Measurements from ENCODE around the gene MACROD2.

MACROD2 gene

GRCh38 chr20:16028923-16029322 lies 2033.6 kb downstream of the MACROD2 start:
- Histone ChIP-seq H3K4me3 (ENCODE audit: low read depth, low read length) (no peak overlapping the region), H3K27ac (no peak overlapping the region), H3K36me3 (ENCODE audit: control insufficient read depth, insufficient read depth, low read length) (no peaks in the 10 kb centered on the region), H3K4me1 (no peaks in the 10 kb centered on the region), H3K4me2 (ENCODE audit: low read length) (no peak overlapping the region), H3K27me3 (ENCODE audit: control insufficient read depth, insufficient read depth, low read length) (no peaks in the 10 kb centered on the region), H3K9me3 (ENCODE audit: control insufficient read depth, low read length) (no peaks in the 10 kb centered on the region), H3K79me2 (no peaks in the 10 kb centered on the region), H3K9ac (no peak overlapping the region), H2AFZ (no peak overlapping the region)
- no peak for TF ChIP-seq CTCF (IDR thresholded peaks at IDR 0.05)

DNA sequence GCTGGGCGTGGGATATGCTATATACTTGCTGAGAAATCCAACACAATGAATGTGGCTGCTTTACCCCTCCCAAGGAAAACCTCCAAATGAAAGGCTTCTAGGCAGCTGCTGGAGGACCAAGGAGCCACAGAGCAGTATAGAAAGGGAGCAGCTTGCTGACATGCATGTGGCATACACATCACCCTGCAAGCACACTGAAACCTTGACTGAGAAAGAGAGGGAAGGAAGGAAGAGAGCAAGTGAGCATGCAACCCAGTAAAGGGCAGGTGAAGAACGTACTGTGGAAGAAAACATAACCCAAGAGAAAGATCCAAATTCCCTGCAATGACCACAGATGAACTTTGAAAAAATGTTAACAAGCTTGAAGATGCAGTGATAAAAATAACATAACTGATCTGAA lies 2034.9 kb downstream of the MACROD2 start:
- TF ChIP-seq CTCF (IDR thresholded peaks at IDR 0.05): no peak
- H2AFZ ChIP-seq: no peak overlapping the region
- no peaks in the 10 kb centered on the region for H3K79me2 ChIP-seq
- no peaks in the 10 kb centered on the region for H3K4me1 ChIP-seq
- H3K9me3 ChIP-seq (ENCODE audit: control insufficient read depth, low read length): no peaks in the 10 kb centered on the region
- no peaks in the 10 kb centered on the region for H3K36me3 ChIP-seq (ENCODE audit: control insufficient read depth, insufficient read depth, low read length)
- H3K27ac ChIP-seq: no peak overlapping the region
- no peak overlapping the region for H3K9ac ChIP-seq
- no peaks in the 10 kb centered on the region for H3K27me3 ChIP-seq (ENCODE audit: control insufficient read depth, insufficient read depth, low read length)
- H3K4me3 ChIP-seq (ENCODE audit: low read depth, low read length): no peak overlapping the region
- H3K4me2 ChIP-seq (ENCODE audit: low read length): no peak overlapping the region

DNA sequence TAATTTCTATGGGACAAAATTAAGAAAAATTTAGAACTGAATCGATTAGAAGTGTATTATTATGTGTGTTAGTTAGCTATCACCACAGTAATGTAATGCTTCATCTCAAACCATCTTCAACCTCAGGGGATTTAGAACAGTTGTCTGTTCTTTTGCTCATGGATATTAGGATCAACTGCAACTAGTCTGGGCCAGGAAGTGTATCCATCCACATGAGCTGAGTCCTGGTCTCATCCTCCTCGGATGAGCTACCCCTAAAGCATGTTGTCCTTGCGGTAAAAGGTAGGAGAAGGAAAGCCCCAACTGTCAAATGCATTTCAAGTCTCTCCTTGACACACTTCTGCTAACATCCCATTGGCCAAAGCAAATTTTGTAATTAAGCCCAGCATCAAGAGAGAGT lies 2040.3 kb downstream of the MACROD2 start:
- Histone ChIP-seq H3K79me2 (no peaks in the 10 kb centered on the region), H3K4me2 (ENCODE audit: low read length) (no peak overlapping the region), H3K4me1 (no peaks in the 10 kb centered on the region), H3K36me3 (ENCODE audit: control insufficient read depth, insufficient read depth, low read length) (no peaks in the 10 kb centered on the region), H3K27me3 (ENCODE audit: control insufficient read depth, insufficient read depth, low read length) (no peaks in the 10 kb centered on the region), H3K9ac (no peak overlapping the region), H3K27ac (no peak overlapping the region), H2AFZ (no peak overlapping the region), H3K4me3 (ENCODE audit: low read depth, low read length) (no peak overlapping the region), H3K9me3 (ENCODE audit: control insufficient read depth, low read length) (no peaks in the 10 kb centered on the region)
- no peak for TF ChIP-seq CTCF (IDR thresholded peaks at IDR 0.05)

DNA sequence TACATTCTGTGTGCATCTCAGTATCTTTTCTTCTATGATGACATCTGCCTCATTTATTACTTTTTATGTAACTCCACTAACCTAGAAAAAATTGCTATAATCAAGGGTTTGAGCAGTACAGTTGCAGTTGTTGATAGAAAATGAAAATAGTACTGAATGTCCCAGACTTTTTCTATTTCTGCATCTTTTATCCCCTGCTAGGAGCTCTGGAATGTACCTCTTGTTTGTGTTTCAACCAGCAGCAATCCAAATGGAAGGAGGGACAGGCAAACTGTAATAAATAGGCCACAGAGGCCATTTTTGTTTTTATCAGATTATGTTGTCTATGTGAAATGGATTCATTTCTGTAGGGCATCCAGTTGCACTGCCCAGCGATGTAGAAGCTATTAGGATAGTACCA lies 2041.0 kb downstream of the MACROD2 start:
- Histone ChIP-seq H3K27ac (no peak overlapping the region), H3K79me2 (no peaks in the 10 kb centered on the region), H3K27me3 (ENCODE audit: control insufficient read depth, insufficient read depth, low read length) (no peaks in the 10 kb centered on the region), H3K36me3 (ENCODE audit: control insufficient read depth, insufficient read depth, low read length) (no peaks in the 10 kb centered on the region), H2AFZ (no peak overlapping the region), H3K4me2 (ENCODE audit: low read length) (no peak overlapping the region), H3K4me3 (ENCODE audit: low read depth, low read length) (no peak overlapping the region), H3K4me1 (no peaks in the 10 kb centered on the region), H3K9ac (no peak overlapping the region), H3K9me3 (ENCODE audit: control insufficient read depth, low read length) (no peaks in the 10 kb centered on the region)
- TF ChIP-seq CTCF (IDR thresholded peaks at IDR 0.05): no peak

DNA sequence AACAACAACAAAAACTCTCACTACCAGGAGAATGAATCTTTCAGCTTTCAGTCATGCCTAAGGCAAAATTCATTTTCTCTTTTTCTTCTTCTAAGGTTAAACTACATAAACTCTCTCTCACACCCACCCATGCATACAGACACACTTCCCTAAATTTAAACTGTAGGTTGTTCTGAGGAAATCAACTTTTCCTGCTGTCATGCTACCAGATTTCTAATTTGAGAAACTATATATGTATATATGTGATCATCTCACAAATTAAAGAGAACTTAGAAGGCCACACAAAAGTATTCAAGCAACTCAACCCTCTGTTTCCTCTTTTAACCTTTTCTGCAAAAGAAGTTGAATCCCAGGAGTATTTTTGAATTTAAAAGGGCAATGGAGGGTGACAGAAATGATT lies 2045.4 kb downstream of the MACROD2 start:
- TF ChIP-seq CTCF (IDR thresholded peaks at IDR 0.05): no peak
- no peak overlapping the region for H3K4me3 ChIP-seq (ENCODE audit: low read depth, low read length)
- H3K9me3 ChIP-seq (ENCODE audit: control insufficient read depth, low read length): no peaks in the 10 kb centered on the region
- no peak overlapping the region for H2AFZ ChIP-seq
- H3K4me1 ChIP-seq: no peaks in the 10 kb centered on the region
- H3K36me3 ChIP-seq (ENCODE audit: control insufficient read depth, insufficient read depth, low read length): no peaks in the 10 kb centered on the region
- H3K79me2 ChIP-seq: no peaks in the 10 kb centered on the region
- no peaks in the 10 kb centered on the region for H3K27me3 ChIP-seq (ENCODE audit: control insufficient read depth, insufficient read depth, low read length)
- H3K4me2 ChIP-seq (ENCODE audit: low read length): no peak overlapping the region
- no peak overlapping the region for H3K27ac ChIP-seq
- H3K9ac ChIP-seq: no peak overlapping the region

All from parathyroid adenoma (tissue), 2 donors.